Stimulated activated CD8-positive, alpha-beta memory T cell treated with anti-CD3 and anti-CD28 coated beads, Interleukin-4, amount 100 ng/mL, for 24 hours (primary cell): ENCODE measurements around the gene CYP4B1.
"Not testable (repeated sequence)": the region's sequence is repeated elsewhere in the genome, so short reads cannot be mapped to it uniquely, and the experiment has no call there.

Experiments
- DNase-seq: peaks from one replicate; pipeline ENCODE4 v3.0.0-alpha.2; 2020; ENCODE audit warnings: low read depth

CYP4B1 gene

GRCh38 chr1:46816930-46817329 lies 18.1 kb downstream of the CYP4B1 start:
- no peak for DNase-seq

DNA sequence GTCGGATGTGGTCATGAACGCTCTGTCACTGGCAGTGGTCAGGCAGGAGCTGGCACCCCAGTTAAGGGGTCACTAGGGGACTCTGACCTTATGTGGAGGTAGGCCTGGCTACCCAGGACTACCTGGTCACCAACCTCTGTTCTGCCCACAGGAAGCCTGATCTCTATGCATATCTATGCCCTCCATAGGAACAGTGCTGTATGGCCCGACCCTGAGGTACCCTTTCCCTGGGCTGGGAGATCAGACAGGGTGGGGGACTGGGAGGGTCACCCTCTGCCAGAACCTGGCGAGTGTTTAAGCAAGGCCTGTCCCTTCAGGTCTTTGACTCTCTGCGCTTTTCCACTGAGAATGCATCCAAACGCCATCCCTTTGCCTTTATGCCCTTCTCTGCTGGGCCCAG lies 19.0 kb downstream of the CYP4B1 start:
- DNase-seq: no peak

DNA sequence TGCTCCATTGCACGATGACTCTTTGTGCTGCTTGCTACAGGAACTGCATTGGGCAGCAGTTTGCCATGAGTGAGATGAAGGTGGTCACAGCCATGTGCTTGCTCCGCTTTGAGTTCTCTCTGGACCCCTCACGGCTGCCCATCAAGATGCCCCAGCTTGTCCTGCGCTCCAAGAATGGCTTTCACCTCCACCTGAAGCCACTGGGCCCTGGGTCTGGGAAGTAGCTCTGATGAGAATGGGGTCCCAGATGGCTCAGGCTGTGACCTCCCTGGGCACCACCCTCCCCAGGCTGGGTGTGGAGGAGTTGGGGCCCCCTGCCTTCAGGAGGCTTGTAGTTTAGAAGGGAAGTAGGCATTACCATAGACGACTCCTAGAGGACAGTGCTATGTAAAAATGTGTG lies 19.7 kb downstream of the CYP4B1 start:
- no peak for DNase-seq

DNA sequence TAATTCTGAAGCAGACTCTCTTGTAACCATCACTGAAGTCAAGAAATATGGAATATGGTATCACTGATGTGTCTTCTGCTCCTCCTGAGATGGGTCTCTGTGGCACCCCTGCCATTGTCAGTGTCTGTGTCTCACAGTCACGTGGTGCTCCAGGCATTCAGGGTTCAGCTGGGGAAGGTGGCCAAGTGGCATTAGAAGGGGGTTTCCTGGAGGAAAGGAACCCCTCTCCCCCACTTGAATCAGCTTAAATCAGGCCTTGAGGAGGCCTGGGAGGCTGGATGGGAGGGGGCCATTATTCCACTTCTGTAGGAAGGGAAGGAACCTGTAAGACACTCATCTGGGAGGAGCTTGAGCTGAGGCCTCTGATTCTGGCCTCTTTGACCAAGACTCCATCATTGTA lies 20.5 kb downstream of the CYP4B1 start:
- no peak for DNase-seq

- no peak for DNase-seq
Measured at GRCh38 chr1:46820076-46820475, 21.2 kb downstream of the CYP4B1 start.

GRCh38 chr1:46820560-46821060 lies 21.8 kb downstream of the CYP4B1 start:
- no peak for DNase-seq

DNA sequence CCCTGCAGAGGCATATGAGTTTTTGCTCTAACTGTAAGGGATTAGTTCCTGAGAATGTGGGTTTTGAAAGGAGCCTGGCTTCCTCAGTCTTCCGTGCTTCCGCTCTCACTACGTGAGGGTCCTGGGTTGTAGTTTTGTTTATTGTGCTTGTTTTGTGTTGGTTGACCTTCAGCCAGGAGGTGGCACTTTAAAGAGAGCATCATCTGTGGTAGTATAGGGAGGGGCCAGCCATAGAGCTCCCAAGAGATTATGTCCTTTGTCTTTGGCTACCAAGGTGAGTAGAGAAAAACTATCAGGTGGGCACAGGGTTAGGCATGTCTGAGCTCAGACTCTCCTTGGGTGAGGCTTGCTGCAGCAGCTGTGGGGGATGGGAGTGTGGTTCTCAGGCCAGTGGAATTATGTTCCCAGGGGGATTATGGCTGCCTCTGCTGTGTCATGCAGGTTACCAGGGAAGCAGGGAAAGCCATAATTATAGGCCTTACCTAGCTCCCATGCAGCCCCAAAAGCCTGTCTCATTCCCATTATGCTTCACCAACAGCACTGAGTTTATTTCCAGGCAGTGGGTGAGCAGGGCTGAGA lies 23.5 kb downstream of the CYP4B1 start:
- no peak for DNase-seq

DNA sequence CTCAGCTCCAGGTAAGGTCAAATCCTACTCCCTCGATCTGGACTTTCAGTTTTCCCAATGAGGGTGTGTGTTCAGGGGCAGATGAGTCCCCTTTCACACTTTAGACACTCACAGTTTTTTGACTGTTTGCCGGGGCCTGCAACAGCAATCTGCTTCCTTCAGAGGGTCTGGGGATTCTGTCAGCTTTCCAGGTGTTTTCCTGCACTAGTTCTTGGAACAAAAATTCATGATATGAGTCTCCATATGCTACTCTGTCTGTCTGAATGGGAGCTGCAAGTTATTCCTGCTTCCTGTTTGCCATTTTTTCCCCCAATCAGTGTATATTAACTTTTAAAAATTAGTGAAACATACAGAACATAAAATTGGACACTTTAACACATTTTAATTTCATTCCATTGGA lies 24.3 kb downstream of the CYP4B1 start:
- no peak for DNase-seq

GRCh38 chr1:46826892-46827291 lies 28.0 kb downstream of the CYP4B1 start:
- DNase-seq: not testable (repeated sequence)

DNA sequence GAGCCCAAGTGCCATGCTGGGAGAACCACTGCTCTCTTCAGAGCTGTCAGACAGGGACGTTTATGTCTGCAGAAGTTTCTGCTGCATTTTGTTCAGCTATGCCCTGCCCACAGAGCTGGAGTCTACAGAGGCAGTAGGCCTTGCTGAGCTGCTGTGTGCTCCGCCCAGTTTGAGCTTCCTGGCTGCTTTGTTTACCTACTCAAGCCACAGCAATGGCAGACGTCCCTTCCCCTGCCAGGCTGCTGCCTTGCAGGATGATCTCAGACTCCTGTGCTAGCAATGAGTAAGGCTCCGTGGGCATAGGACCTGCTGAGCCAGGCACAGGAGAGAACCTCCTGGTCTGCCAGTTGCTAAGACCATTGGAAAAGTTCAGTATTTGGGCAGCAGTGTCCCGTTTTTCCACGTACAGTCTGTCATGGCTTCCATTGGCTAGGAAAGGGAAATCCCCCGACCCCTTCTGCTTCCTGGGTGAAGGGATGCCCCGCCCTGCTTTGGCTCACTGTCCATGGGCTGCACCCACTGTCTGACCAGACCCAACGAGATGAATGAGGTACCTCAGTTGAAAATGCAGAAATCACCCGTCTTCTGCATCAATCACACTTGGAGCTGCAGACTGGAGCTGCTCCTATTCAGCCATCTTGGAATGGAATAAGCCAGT lies 31.9 kb downstream of the CYP4B1 start:
- DNase-seq: no peak

GRCh38 chr1:46835469-46835868 lies 36.6 kb downstream of the CYP4B1 start:
- DNase-seq: not testable (repeated sequence)

DNA sequence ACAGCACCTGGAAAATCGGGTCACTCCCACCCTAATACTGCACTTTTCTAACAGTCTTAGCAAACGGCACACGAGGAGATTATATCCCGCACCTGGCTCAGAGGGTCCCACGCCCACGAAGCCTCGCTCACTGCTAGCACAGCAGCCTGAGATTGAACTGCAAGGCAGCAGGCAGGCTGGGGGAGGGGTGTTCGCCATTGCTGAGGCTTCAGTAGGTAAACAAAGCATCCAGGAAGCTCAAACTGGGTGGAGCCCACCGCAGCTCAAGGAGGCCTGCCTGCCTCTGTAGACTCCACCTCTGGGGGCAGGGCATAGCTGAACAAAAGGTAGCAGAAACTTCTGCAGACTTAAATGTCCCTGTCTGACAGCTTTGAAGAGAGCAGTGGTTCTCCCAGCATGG lies 47.5 kb downstream of the CYP4B1 start:
- DNase-seq: not testable (repeated sequence)

DNA sequence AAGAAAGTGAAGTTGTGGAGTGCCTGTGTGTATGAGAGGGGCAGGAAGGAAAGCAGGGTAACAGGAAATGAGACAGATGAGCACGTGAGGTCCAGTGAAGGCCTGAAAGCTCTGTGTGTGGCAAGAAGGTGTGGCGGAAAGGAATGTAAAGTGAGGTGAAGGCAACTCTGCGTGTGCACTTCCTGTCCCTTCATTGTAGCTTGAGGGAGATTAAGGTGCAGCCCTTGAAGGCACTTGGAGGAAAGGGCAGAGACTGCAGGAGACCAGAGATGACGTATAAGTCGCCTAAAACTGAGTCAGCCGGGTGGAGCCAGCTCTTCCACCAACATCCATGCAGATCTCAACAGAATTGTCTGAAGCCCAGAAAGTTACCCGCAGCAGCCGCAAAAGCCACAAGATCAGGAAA lies 58.8 kb downstream of the CYP4B1 start:
- not testable (repeated sequence) for DNase-seq

- no peak for DNase-seq
Measured at GRCh38 chr1:46862348-46862747, 63.5 kb downstream of the CYP4B1 start.
